GM23338 (cell line): ENCODE data around the gene TMEM39A. TPM values are rescaled to one million over a fixed set of nuclear protein-coding genes. Genes with fewer than 3 reads are reported as not detected.

Experiments used
- ATAC-seq: fragments of 200-7000 bp; cut with Tn5 transposase; 3 replicates; pipeline ENCODE4 v1.9.1; 2020
- DNase-seq: peaks from one replicate; pipeline ENCODE4 v3.0.0-alpha.2; 2015; ENCODE audit warnings: low spot score
- H2AFZ ChIP-seq: fragments of 200-600 bp; sonication (generic); 2 replicates; pipeline ENCODE4 v1.8.0; 2016; ENCODE audit warnings: antibody characterized with exemption, mild to moderate bottlenecking, moderate library complexity
- H3F3A ChIP-seq: fragments of 200-600 bp; sonication (generic); replicated peaks from 2 replicates; pipeline ENCODE4 v1.8.0; 2017; ENCODE audit warnings: antibody characterized with exemption, mixed run types, low read depth
- H3K27ac ChIP-seq: fragments of 200-600 bp; sonication (generic); 2 replicates; pipeline ENCODE4 v1.6.1; 2016; ENCODE audit warnings: low read depth
- H3K27me3 ChIP-seq: fragments of 200-600 bp; sonication (generic); 2 replicates; pipeline ENCODE4 v1.8.0; 2016; ENCODE audit warnings: mild to moderate bottlenecking, mixed run types, moderate library complexity; ENCODE audit not compliant: insufficient read depth
- H3K36me3 ChIP-seq: fragments of 200-600 bp; sonication (generic); 2 replicates; pipeline ENCODE4 v1.8.0; 2016; ENCODE audit warnings: mild to moderate bottlenecking; ENCODE audit not compliant: insufficient read depth
- H3K4me1 ChIP-seq: fragments of 200-600 bp; sonication (generic); 2 replicates; pipeline ENCODE4 v1.8.0; 2016; ENCODE audit warnings: mild to moderate bottlenecking, moderate library complexity; ENCODE audit not compliant: insufficient read depth
- H3K4me2 ChIP-seq: fragments of 200-600 bp; sonication (generic); 2 replicates; pipeline ENCODE4 v1.7.1; 2017; ENCODE audit warnings: mixed run types
- H3K4me3 ChIP-seq: fragments of 200-600 bp; sonication (generic); 2 replicates; pipeline ENCODE4 v1.6.1; 2016; ENCODE audit warnings: mixed run types
- H3K79me2 ChIP-seq: fragments of 200-600 bp; sonication (generic); replicated peaks from 2 replicates; pipeline ENCODE4 v1.8.0; 2017; ENCODE audit warnings: mild to moderate bottlenecking; ENCODE audit not compliant: insufficient read depth
- H3K9me2 ChIP-seq: fragments of 200-600 bp; sonication (generic); 2 replicates; pipeline ENCODE4 v1.8.0; 2017; ENCODE audit not compliant: insufficient read depth
- H4K20me1 ChIP-seq: fragments of 200-600 bp; sonication (generic); replicated peaks from 2 replicates; pipeline ENCODE4 v1.8.0; 2017; ENCODE audit warnings: mild to moderate bottlenecking; ENCODE audit not compliant: insufficient read depth
- H3K27ac Mint-ChIP-seq: 2 replicates; pipeline ENCODE4 v1.8.0; 2020; ENCODE audit warnings: inconsistent platforms, mild to moderate bottlenecking, moderate library complexity, mixed read lengths
- H3K27me3 Mint-ChIP-seq: 3 replicates; pipeline ENCODE4 v1.8.0; 2022; ENCODE audit warnings: low read depth, mild to moderate bottlenecking, moderate library complexity, mixed read lengths, inconsistent platforms; ENCODE audit not compliant: insufficient read depth, poor library complexity
- H3K36me3 Mint-ChIP-seq: 3 replicates; pipeline ENCODE4 v1.8.0; 2021; ENCODE audit warnings: low read depth, mild to moderate bottlenecking, inconsistent platforms, moderate library complexity, mixed read lengths
- H3K4me1 Mint-ChIP-seq: 3 replicates; pipeline ENCODE4 v1.8.0; 2020; ENCODE audit warnings: mild to moderate bottlenecking, inconsistent platforms, mixed read lengths
- H3K4me3 Mint-ChIP-seq: 3 replicates; pipeline ENCODE4 v1.8.0; 2021; ENCODE audit warnings: moderate library complexity, mild to moderate bottlenecking, inconsistent platforms, mixed read lengths
- H3K9me3 Mint-ChIP-seq: 3 replicates; pipeline ENCODE4 v1.8.0; 2020; ENCODE audit warnings: moderate library complexity, mild to moderate bottlenecking, inconsistent platforms, mixed read lengths
- CREB1 ChIP-seq: fragments of 250-450 bp; sonication (Bioruptor Pico); IDR thresholded peaks from 2 replicates; pipeline ENCODE4 v1.5.0; 2020; ENCODE audit warnings: low read depth, mild to moderate bottlenecking, moderate library complexity
- EZH2 ChIP-seq: fragments of 200-600 bp; sonication (generic); IDR thresholded peaks from one replicate; pipeline ENCODE4 v1.8.0; 2017; ENCODE audit warnings: antibody characterized with exemption, mild to moderate bottlenecking, low read depth; ENCODE audit not compliant: unreplicated experiment
- EZH2phosphoT487 ChIP-seq: fragments of 200-600 bp; sonication (generic); IDR thresholded peaks from one replicate; pipeline ENCODE4 v1.8.1; 2018; ENCODE audit warnings: antibody characterized with exemption; ENCODE audit not compliant: unreplicated experiment
- JUNB ChIP-seq: IDR thresholded peaks from one replicate; pipeline ENCODE4 v1.6.1; 2016; ENCODE audit warnings: antibody characterized with exemption; ENCODE audit not compliant: unreplicated experiment
- NANOG ChIP-seq: IDR thresholded peaks from 2 replicates; pipeline ENCODE4 v1.6.1; 2016; ENCODE audit warnings: antibody characterized with exemption, borderline replicate concordance
- POLR2AphosphoS5 ChIP-seq: IDR thresholded peaks from 2 replicates; pipeline ENCODE4 v1.6.1; 2016; ENCODE audit warnings: antibody characterized with exemption, low read depth
- STAT1 ChIP-seq: IDR thresholded peaks from one replicate; pipeline ENCODE4 v1.6.1; 2016; ENCODE audit warnings: antibody characterized with exemption; ENCODE audit not compliant: unreplicated experiment
- ZNF114 ChIP-seq: fragments of 250-450 bp; sonication (Bioruptor Pico); IDR thresholded peaks from 2 replicates; pipeline ENCODE4 v1.5.0; 2020; ENCODE audit warnings: mild to moderate bottlenecking, moderate library complexity
- ZNF331 ChIP-seq: fragments of 250-450 bp; sonication (Bioruptor Pico); IDR thresholded peaks from 2 replicates; pipeline ENCODE4 v1.5.0; 2020; ENCODE audit warnings: low read depth, mild to moderate bottlenecking, moderate library complexity
- polyA plus RNA-seq: library from polyadenylated mRNA; unstranded; fragments of >200 nt; fragmentation: Nextera tagmentation; extraction: Ambion mirVana; gene quantifications from 2 replicates; pipeline ENCODE4 v1.2.1, GENCODE V29; 2016
- total RNA-seq: library from RNA; depleted of rRNA; stranded (reverse); fragments of >200 nt; shearing (Covaris generic); gene quantifications from 2 replicates; pipeline ENCODE4 v1.2.3, GENCODE V29; 2014
- TF ChIP-seq, protein P1 (sequence below): IDR thresholded peaks from 2 replicates; pipeline ENCODE4 v1.6.1; 2016; ENCODE audit warnings: antibody characterized with exemption
- TF ChIP-seq, protein P2 (sequence below): fragments of 250-450 bp; sonication (Bioruptor Pico); IDR thresholded peaks from 2 replicates; pipeline ENCODE4 v1.5.0; 2020; ENCODE audit warnings: mild to moderate bottlenecking, moderate library complexity
- TF ChIP-seq, protein P3 (sequence below), 2 experiments: fragments of 200-600 bp in 1 of 2; sonication (generic) in 1 of 2; conservative IDR thresholded peaks; 2 replicates each; pipeline versions ENCODE4 v1.5.1 to v1.6.1; 2016 to 2017; ENCODE audit warnings: antibody characterized with exemption in 2 of 2, low read depth in 2 of 2, mild to moderate bottlenecking in 2 of 2, moderate library complexity in 1 of 2

TMEM39A gene
- total and polyA plus RNA-seq, 2 experiments from 2014 or later, result 12.9 to 51.6 TPM

DNA sequence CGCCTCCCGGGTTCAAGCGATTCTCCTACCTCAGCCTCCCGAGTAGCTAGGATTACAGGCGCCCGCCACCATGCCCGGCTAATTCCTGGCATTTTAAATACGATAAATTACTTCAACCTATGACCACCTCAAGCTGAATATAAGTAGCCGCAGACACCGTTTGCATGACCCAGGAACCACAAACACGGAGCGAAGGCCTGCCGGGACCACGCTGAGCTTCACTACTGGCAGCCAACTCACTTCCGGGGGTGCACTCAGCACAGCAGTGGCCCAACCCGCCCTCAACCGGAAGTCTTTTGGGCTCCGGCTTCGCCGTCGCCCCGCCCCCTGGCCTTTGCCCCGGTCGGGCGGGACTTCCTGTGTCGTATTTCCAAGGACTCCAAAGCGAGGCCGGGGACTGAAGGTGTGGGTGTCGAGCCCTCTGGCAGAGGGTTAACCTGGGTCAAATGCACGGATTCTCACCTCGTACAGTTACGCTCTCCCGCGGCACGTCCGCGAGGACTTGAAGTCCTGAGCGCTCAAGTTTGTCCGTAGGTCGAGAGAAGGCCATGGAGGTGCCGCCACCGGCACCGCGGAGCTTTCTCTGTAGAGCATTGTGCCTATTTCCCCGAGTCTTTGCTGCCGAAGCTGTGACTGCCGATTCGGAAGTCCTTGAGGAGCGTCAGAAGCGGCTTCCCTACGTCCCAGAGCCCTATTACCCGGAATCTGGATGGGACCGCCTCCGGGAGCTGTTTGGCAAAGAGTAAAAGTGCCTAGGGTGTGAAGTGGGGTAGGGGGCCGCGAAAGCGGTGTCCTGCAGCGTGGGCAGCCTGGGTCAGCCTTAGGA is 35.0 kb upstream of the TMEM39A start, which contains the start of gene TIMMDC1:
TSS of gene TIMMDC1 (plus strand) at position 362 of the 826 bp plus-strand sequence. CDS start at position 549, 187 bp downstream.
- H3K27me3 ChIP-seq, result no peaks in the 10 kb centered on the region
- Mint-ChIP-seq H3K36me3 (peaks cover 18% of the 10 kb centered on the region), H3K9me3 (no peaks in the 10 kb centered on the region; the same call in 2 of the 3 replicates), H3K27ac (peak within 1 kb of the TSS; percentile 100), H3K4me1 (peaks cover 10% of the 10 kb centered on the region), H3K4me3 (peak within 1 kb of the TSS; percentile 99), H3K27me3 (no peaks in the 10 kb centered on the region)
- H3K4me3 ChIP-seq, result peak within 1 kb of the TSS; percentile 94
- 0 out of 2 replicates have a peak, but pooled peaks cover 5% of the 10 kb centered on the region for H3F3A ChIP-seq
- peak within 1 kb of the TSS; percentile 84 for H3K4me2 ChIP-seq
- no peaks in the 10 kb centered on the region for H3K9me2 ChIP-seq
- DNase-seq (peak; percentile 99), ATAC-seq (peak; percentile 95)
- peak within 1 kb of the TSS; percentile 76 for H2AFZ ChIP-seq
- peak within 1 kb of the TSS; percentile 99 for H3K27ac ChIP-seq
- H4K20me1 ChIP-seq, result 0 out of 2 replicates have a peak, but pooled peaks cover 4% of the 10 kb centered on the region
- peaks cover 8% of the 10 kb centered on the region; the same call in 1 of the 2 replicates for H3K36me3 ChIP-seq
- no peak for TF ChIP-seq NANOG
- no peak for TF ChIP-seq EZH2
- TF ChIP-seq, protein P1, sequence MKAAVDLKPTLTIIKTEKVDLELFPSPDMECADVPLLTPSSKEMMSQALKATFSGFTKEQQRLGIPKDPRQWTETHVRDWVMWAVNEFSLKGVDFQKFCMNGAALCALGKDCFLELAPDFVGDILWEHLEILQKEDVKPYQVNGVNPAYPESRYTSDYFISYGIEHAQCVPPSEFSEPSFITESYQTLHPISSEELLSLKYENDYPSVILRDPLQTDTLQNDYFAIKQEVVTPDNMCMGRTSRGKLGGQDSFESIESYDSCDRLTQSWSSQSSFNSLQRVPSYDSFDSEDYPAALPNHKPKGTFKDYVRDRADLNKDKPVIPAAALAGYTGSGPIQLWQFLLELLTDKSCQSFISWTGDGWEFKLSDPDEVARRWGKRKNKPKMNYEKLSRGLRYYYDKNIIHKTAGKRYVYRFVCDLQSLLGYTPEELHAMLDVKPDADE, result peak; percentile 87
- TF ChIP-seq ZNF331 (CRISPR knock-in tag), result no peak
- peak; percentile 86 for TF ChIP-seq CREB1 (CRISPR knock-in tag)
- no peak for TF ChIP-seq JUNB
- TF ChIP-seq STAT1, result no peak
- no peak for TF ChIP-seq EZH2phosphoT487
- peak; percentile 99 for TF ChIP-seq POLR2AphosphoS5
- peaks cover 34% of the 10 kb centered on the region for H3K79me2 ChIP-seq
- H3K4me1 ChIP-seq, result peaks cover 14% of the 10 kb centered on the region

DNA sequence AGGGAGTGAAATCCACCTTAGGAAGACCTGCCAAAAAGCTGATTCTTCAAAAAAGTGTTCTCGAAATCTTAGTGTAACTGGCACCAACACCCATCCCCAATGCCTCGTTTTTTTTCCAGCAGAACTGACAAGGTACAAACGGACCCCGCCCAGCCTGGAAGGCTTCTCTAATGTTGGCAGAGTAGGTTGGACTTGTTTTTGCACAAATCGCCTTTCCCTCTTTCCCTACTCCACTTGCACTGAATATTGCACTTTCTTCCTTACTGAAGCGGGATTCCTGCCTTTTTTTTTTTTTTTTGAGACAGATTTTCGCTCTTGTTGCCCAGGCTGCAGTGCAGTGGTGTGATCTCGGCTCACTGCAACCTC is 34.4 kb upstream of the TMEM39A start:
- peaks cover 3% of the 10 kb centered on the region for H3K36me3 ChIP-seq
- peak overlapping the region; percentile 99 for H3K4me3 Mint-ChIP-seq
- TF ChIP-seq ZNF331 (CRISPR knock-in tag) (no peak), ZNF114 (CRISPR knock-in tag) (no peak), STAT1 (no peak)
- TF ChIP-seq, protein P2, sequence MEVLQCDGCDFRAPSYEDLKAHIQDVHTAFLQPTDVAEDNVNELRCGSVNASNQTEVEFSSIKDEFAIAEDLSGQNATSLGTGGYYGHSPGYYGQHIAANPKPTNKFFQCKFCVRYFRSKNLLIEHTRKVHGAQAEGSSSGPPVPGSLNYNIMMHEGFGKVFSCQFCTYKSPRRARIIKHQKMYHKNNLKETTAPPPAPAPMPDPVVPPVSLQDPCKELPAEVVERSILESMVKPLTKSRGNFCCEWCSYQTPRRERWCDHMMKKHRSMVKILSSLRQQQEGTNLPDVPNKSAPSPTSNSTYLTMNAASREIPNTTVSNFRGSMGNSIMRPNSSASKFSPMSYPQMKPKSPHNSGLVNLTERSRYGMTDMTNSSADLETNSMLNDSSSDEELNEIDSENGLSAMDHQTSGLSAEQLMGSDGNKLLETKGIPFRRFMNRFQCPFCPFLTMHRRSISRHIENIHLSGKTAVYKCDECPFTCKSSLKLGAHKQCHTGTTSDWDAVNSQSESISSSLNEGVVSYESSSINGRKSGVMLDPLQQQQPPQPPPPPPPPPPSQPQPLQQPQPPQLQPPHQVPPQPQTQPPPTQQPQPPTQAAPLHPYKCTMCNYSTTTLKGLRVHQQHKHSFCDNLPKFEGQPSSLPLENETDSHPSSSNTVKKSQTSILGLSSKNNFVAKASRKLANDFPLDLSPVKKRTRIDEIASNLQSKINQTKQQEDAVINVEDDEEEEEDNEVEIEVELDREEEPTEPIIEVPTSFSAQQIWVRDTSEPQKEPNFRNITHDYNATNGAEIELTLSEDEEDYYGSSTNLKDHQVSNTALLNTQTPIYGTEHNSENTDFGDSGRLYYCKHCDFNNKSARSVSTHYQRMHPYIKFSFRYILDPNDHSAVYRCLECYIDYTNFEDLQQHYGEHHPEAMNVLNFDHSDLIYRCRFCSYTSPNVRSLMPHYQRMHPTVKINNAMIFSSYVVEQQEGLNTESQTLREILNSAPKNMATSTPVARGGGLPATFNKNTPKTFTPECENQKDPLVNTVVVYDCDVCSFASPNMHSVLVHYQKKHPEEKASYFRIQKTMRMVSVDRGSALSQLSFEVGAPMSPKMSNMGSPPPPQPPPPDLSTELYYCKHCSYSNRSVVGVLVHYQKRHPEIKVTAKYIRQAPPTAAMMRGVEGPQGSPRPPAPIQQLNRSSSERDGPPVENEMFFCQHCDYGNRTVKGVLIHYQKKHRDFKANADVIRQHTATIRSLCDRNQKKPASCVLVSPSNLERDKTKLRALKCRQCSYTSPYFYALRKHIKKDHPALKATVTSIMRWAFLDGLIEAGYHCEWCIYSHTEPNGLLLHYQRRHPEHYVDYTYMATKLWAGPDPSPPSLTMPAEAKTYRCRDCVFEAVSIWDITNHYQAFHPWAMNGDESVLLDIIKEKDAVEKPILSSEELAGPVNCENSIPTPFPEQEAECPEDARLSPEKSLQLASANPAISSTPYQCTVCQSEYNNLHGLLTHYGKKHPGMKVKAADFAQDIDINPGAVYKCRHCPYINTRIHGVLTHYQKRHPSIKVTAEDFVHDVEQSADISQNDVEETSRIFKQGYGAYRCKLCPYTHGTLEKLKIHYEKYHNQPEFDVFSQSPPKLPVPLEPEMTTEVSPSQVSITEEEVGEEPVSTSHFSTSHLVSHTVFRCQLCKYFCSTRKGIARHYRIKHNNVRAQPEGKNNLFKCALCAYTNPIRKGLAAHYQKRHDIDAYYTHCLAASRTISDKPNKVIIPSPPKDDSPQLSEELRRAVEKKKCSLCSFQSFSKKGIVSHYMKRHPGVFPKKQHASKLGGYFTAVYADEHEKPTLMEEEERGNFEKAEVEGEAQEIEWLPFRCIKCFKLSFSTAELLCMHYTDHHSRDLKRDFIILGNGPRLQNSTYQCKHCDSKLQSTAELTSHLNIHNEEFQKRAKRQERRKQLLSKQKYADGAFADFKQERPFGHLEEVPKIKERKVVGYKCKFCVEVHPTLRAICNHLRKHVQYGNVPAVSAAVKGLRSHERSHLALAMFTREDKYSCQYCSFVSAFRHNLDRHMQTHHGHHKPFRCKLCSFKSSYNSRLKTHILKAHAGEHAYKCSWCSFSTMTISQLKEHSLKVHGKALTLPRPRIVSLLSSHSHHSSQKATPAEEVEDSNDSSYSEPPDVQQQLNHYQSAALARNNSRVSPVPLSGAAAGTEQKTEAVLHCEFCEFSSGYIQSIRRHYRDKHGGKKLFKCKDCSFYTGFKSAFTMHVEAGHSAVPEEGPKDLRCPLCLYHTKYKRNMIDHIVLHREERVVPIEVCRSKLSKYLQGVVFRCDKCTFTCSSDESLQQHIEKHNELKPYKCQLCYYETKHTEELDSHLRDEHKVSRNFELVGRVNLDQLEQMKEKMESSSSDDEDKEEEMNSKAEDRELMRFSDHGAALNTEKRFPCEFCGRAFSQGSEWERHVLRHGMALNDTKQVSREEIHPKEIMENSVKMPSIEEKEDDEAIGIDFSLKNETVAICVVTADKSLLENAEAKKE (CRISPR knock-in tag), result no peak
- TF ChIP-seq, protein P3, sequence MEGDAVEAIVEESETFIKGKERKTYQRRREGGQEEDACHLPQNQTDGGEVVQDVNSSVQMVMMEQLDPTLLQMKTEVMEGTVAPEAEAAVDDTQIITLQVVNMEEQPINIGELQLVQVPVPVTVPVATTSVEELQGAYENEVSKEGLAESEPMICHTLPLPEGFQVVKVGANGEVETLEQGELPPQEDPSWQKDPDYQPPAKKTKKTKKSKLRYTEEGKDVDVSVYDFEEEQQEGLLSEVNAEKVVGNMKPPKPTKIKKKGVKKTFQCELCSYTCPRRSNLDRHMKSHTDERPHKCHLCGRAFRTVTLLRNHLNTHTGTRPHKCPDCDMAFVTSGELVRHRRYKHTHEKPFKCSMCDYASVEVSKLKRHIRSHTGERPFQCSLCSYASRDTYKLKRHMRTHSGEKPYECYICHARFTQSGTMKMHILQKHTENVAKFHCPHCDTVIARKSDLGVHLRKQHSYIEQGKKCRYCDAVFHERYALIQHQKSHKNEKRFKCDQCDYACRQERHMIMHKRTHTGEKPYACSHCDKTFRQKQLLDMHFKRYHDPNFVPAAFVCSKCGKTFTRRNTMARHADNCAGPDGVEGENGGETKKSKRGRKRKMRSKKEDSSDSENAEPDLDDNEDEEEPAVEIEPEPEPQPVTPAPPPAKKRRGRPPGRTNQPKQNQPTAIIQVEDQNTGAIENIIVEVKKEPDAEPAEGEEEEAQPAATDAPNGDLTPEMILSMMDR (conservative IDR thresholded peaks at IDR 0.05; ENCODE audit: low read depth in 2 of 2), result no peak

More for the DNA sequence above, 34.4 kb upstream of the TMEM39A start:
- 0 out of 2 replicates have a peak, but pooled peaks cover 5% of the 10 kb centered on the region for H3F3A ChIP-seq
- H3K4me1 ChIP-seq, result peaks cover 14% of the 10 kb centered on the region
- 0 out of 2 replicates have a peak, but pooled peaks cover 4% of the 10 kb centered on the region for H4K20me1 ChIP-seq
- peaks cover 10% of the 10 kb centered on the region for H3K4me1 Mint-ChIP-seq
- peaks cover 34% of the 10 kb centered on the region for H3K79me2 ChIP-seq
- H3K27me3 Mint-ChIP-seq, result no peaks in the 10 kb centered on the region
- H3K27ac ChIP-seq, result peak overlapping the region; percentile 87
- H3K36me3 Mint-ChIP-seq, result peaks cover 16% of the 10 kb centered on the region
- peak overlapping the region; percentile 84 for H3K4me2 ChIP-seq
- H2AFZ ChIP-seq, result peak overlapping the region; percentile 76; the same call in 1 of the 2 replicates
- ATAC-seq (peak; percentile 13), DNase-seq (peak; percentile 43)
- H3K27ac Mint-ChIP-seq, result peak overlapping the region; percentile 100
- no peaks in the 10 kb centered on the region; the same call in 2 of the 3 replicates for H3K9me3 Mint-ChIP-seq
- H3K4me3 ChIP-seq, result peak overlapping the region; percentile 94
- H3K9me2 ChIP-seq, result no peaks in the 10 kb centered on the region
- no peaks in the 10 kb centered on the region for H3K27me3 ChIP-seq
